NCI-H345 treated with DMSO at 0.1 percent for 48 hours (cell line): ENCODE results near the gene LTBP3.
"Not testable (repeated sequence)": the region's sequence is repeated elsewhere in the genome, so short reads cannot be mapped to it uniquely, and the experiment has no call there.

ENCODE experiments used
- DNase-seq: peaks from one replicate; lab custom pipeline; 2025; ENCODE audit not compliant: unreplicated experiment; lab: John Stamatoyannopoulos, UW

The LTBP3 gene

GRCh38 chr11:65538232-65538914 is 19.8 kb downstream of the LTBP3 start:
- no peak for DNase-seq

- no peak for DNase-seq
These were observed 20.4 kb downstream of the LTBP3 start for GRCh38 chr11:65537620-65538231.

- no peak for DNase-seq
These were observed 20.9 kb downstream of the LTBP3 start for GRCh38 chr11:65537296-65537597.

- no peak for DNase-seq
These were observed 21.5 kb downstream of the LTBP3 start for GRCh38 chr11:65536412-65537295.

- DNase-seq = no peak
These were observed 23.1 kb downstream of the LTBP3 start for GRCh38 chr11:65535102-65535501.

- no peak for DNase-seq
These were observed 25.6 kb downstream of the LTBP3 start for GRCh38 chr11:65532388-65533064.

GRCh38 chr11:65530157-65530496 is 28.0 kb downstream of the LTBP3 start:
- DNase-seq = no peak

GRCh38 chr11:65529475-65530156 is 28.5 kb downstream of the LTBP3 start:
- no peak for DNase-seq

- DNase-seq = no peak
These were observed 29.3 kb downstream of the LTBP3 start for GRCh38 chr11:65528819-65529350.

GRCh38 chr11:65526744-65527143 is 31.4 kb downstream of the LTBP3 start:
- no peak for DNase-seq

GRCh38 chr11:65525546-65526480 is 32.3 kb downstream of the LTBP3 start:
- no peak for DNase-seq

- DNase-seq = no peak
These were observed 33.2 kb downstream of the LTBP3 start, which contains the start of gene SCYL1 for GRCh38 chr11:65524741-65525545. TSS of gene SCYL1 (plus strand) at chr11:65525083. CDS start at chr11:65525154, 71 bp downstream.

- no peak for DNase-seq
These were observed 34.0 kb downstream of the LTBP3 start for GRCh38 chr11:65524014-65524740.

GRCh38 chr11:65523631-65523968 is 34.6 kb downstream of the LTBP3 start:
- DNase-seq = not testable (repeated sequence)

- DNase-seq = not testable (repeated sequence)
These were observed 35.2 kb downstream of the LTBP3 start for GRCh38 chr11:65522718-65523630.

GRCh38 chr11:65521777-65522521 is 36.2 kb downstream of the LTBP3 start:
- DNase-seq = not testable (repeated sequence)
